Stimulated activated CD4-positive, alpha-beta T cell treated with anti-CD3 and anti-CD28 coated beads, Interleukin-1b, Interleukin-23, amount 100 ng/mL, for 24 hours (primary cell): ENCODE results near the gene GALNTL6.

Source experiments
- DNase-seq, 4 experiments: peaks; one replicate each; pipeline ENCODE4 v3.0.0-alpha.2; 2020; ENCODE audit warnings: low read depth in 4 of 4, low spot score in 1 of 4

The GALNTL6 gene

GRCh38 chr4:171812665-171813525 lies at the start of gene GALNTL6:
GALNTL6 (plus strand) TSS chr4:171813404.
- DNase-seq: no peak

GRCh38 chr4:171765514-171765913 lies 47.7 kb upstream of the GALNTL6 start:
- no peak for DNase-seq

- no peak for DNase-seq
These were observed 38.5 kb upstream of the GALNTL6 start for GRCh38 chr4:171774642-171775190.

GRCh38 chr4:171779301-171779700 lies 33.9 kb upstream of the GALNTL6 start:
- DNase-seq: no peak

GRCh38 chr4:171785388-171785787 lies 27.8 kb upstream of the GALNTL6 start:
- no peak for DNase-seq

- no peak for DNase-seq
These were observed 19.5 kb upstream of the GALNTL6 start for GRCh38 chr4:171793723-171794122.

- no peak for DNase-seq
These were observed 18.7 kb upstream of the GALNTL6 start for GRCh38 chr4:171794528-171794927.

- DNase-seq: no peak
These were observed 3.4 kb upstream of the GALNTL6 start for GRCh38 chr4:171809854-171810253.

GRCh38 chr4:171812333-171812664 lies 905 bp upstream of the GALNTL6 start:
- DNase-seq: no peak

- no peak for DNase-seq
These were observed 484 bp downstream of the GALNTL6 start for GRCh38 chr4:171813526-171814250.

- no peak for DNase-seq
These were observed 1.3 kb downstream of the GALNTL6 start for GRCh38 chr4:171814545-171814944.

GRCh38 chr4:171817026-171817425 lies 3.8 kb downstream of the GALNTL6 start:
- DNase-seq: no peak

- no peak for DNase-seq
These were observed 21.4 kb downstream of the GALNTL6 start for GRCh38 chr4:171834640-171835039.

- DNase-seq: no peak
These were observed 30.3 kb downstream of the GALNTL6 start for GRCh38 chr4:171843456-171843855.

GRCh38 chr4:171846232-171846631 lies 33.0 kb downstream of the GALNTL6 start:
- no peak for DNase-seq

- DNase-seq: no peak
These were observed 33.7 kb downstream of the GALNTL6 start for GRCh38 chr4:171846893-171847292.

- DNase-seq: no peak
These were observed 34.5 kb downstream of the GALNTL6 start for GRCh38 chr4:171847751-171848150.

GRCh38 chr4:171849686-171850222 lies 36.5 kb downstream of the GALNTL6 start:
- no peak for DNase-seq

GRCh38 chr4:171851295-171851694 lies 38.1 kb downstream of the GALNTL6 start:
- DNase-seq: no peak

- no peak for DNase-seq
These were observed 44.3 kb downstream of the GALNTL6 start for GRCh38 chr4:171857302-171858012.

GRCh38 chr4:171875291-171875690 lies 62.1 kb downstream of the GALNTL6 start:
- no peak for DNase-seq
